H9 (cell line): ENCODE data around the gene MAPK8. TPM values are rescaled to one million over a fixed set of nuclear protein-coding genes. Genes with fewer than 3 reads are reported as not detected.

Experiments used
- DNase-seq: peaks from one replicate; pipeline ENCODE4 v3.0.0-alpha.2; 2017
- H2AFZ ChIP-seq: one replicate; pipeline ENCODE4 v1.6.1; 2013; ENCODE audit warnings: mild to moderate bottlenecking, low read length, control low read depth, moderate library complexity
- H2AK5ac ChIP-seq: 2 replicates; pipeline ENCODE4 v1.6.1; 2013; ENCODE audit warnings: low read length, control low read depth, mixed read lengths; ENCODE audit not compliant: insufficient read length
- H2BK120ac ChIP-seq: one replicate; pipeline ENCODE4 v1.6.1; 2013; ENCODE audit warnings: low read depth, mild to moderate bottlenecking, low read length, control low read depth, inconsistent platforms; ENCODE audit not compliant: poor library complexity, severe bottlenecking
- H2BK12ac ChIP-seq: 2 replicates; pipeline ENCODE4 v1.6.1; 2013; ENCODE audit warnings: low read length, control low read depth, mixed read lengths, low read depth; ENCODE audit not compliant: insufficient read length
- H2BK15ac ChIP-seq: 2 replicates; pipeline ENCODE4 v1.6.1; 2013; ENCODE audit warnings: low read depth, low read length, control low read depth
- H2BK20ac ChIP-seq: one replicate; pipeline ENCODE4 v1.6.1; 2013; ENCODE audit warnings: low read depth, mild to moderate bottlenecking, low read length, control low read depth, inconsistent platforms; ENCODE audit not compliant: poor library complexity, severe bottlenecking
- H2BK5ac ChIP-seq: 2 replicates; pipeline ENCODE4 v1.6.1; 2013; ENCODE audit warnings: low read length, control low read depth, mixed read lengths; ENCODE audit not compliant: insufficient read length
- H3K14ac ChIP-seq: 2 replicates; pipeline ENCODE4 v1.6.1; 2013; ENCODE audit warnings: low read length, control low read depth; ENCODE audit not compliant: insufficient read depth
- H3K18ac ChIP-seq: 2 replicates; pipeline ENCODE4 v1.6.1; 2013; ENCODE audit warnings: low read depth, mild to moderate bottlenecking, mixed read lengths, low read length, control low read depth; ENCODE audit not compliant: insufficient read length
- H3K23ac ChIP-seq: 2 replicates; pipeline ENCODE4 v1.6.1; 2013; ENCODE audit warnings: low read length, control low read depth, mixed read lengths, low read depth; ENCODE audit not compliant: insufficient read length
- H3K23me2 ChIP-seq: 2 replicates; pipeline ENCODE4 v1.6.1; 2013; ENCODE audit warnings: low read depth, mild to moderate bottlenecking, mixed read lengths, low read length, control low read depth; ENCODE audit not compliant: insufficient read length, poor library complexity, severe bottlenecking
- H3K27ac ChIP-seq: 2 replicates; pipeline ENCODE4 v1.5.1; 2013; ENCODE audit warnings: low read length, control low read depth, mixed read lengths, low read depth; ENCODE audit not compliant: insufficient read length
- H3K27me3 ChIP-seq: 2 replicates; pipeline ENCODE4 v1.6.1; 2013; ENCODE audit warnings: low read length, control low read depth, inconsistent platforms; ENCODE audit not compliant: insufficient read depth
- H3K4ac ChIP-seq: 2 replicates; pipeline ENCODE4 v1.6.1; 2013; ENCODE audit warnings: low read depth, mild to moderate bottlenecking, control low read depth, inconsistent platforms, low read length, moderate library complexity
- H3K4me1 ChIP-seq: 2 replicates; pipeline ENCODE4 v1.6.1; 2013; ENCODE audit warnings: low read length, control low read depth, inconsistent platforms; ENCODE audit not compliant: insufficient read depth
- H3K4me2 ChIP-seq: 2 replicates; pipeline ENCODE4 v1.6.1; 2013; ENCODE audit warnings: low read length, control low read depth, mixed read lengths; ENCODE audit not compliant: insufficient read length, insufficient read depth
- H3K56ac ChIP-seq: 2 replicates; pipeline ENCODE4 v1.6.1; 2013; ENCODE audit warnings: low read depth, mild to moderate bottlenecking, mixed read lengths, low read length, control low read depth; ENCODE audit not compliant: insufficient read length
- H3K79me1 ChIP-seq: 2 replicates; pipeline ENCODE4 v1.6.1; 2013; ENCODE audit warnings: low read depth, mild to moderate bottlenecking, moderate library complexity, low read length, control low read depth, inconsistent platforms; ENCODE audit not compliant: insufficient read depth, poor library complexity, severe bottlenecking
- H3K79me2 ChIP-seq: 2 replicates; pipeline ENCODE4 v1.6.1; 2013; ENCODE audit warnings: low read length, control low read depth, inconsistent platforms; ENCODE audit not compliant: insufficient read depth
- H3K9ac ChIP-seq: 2 replicates; pipeline ENCODE4 v1.6.1; 2013; ENCODE audit warnings: low read length, control low read depth, mixed read lengths; ENCODE audit not compliant: insufficient read length; ENCODE audit errors: extremely low read depth
- H3K9me3 ChIP-seq: one replicate; pipeline ENCODE4 v1.6.1; 2013; ENCODE audit warnings: low read depth, low read length, inconsistent platforms; ENCODE audit not compliant: control insufficient read depth
- H3T11ph ChIP-seq: one replicate; pipeline ENCODE4 v1.6.1; 2013; ENCODE audit warnings: mild to moderate bottlenecking, low read length, control low read depth, inconsistent platforms
- H4K20me1 ChIP-seq: one replicate; pipeline ENCODE4 v1.6.1; 2013; ENCODE audit not compliant: control insufficient read depth, insufficient read length, insufficient read depth
- H4K5ac ChIP-seq: 2 replicates; pipeline ENCODE4 v1.6.1; 2013; ENCODE audit warnings: low read depth, mild to moderate bottlenecking, mixed read lengths, low read length, control low read depth; ENCODE audit not compliant: insufficient read length
- H4K8ac ChIP-seq: replicated peaks from 2 replicates; pipeline ENCODE4 v1.6.1; 2013; ENCODE audit warnings: low read length, control low read depth, mixed read lengths, low read depth; ENCODE audit not compliant: insufficient read length
- H4K91ac ChIP-seq: 2 replicates; pipeline ENCODE4 v1.6.1; 2013; ENCODE audit warnings: low read depth, mild to moderate bottlenecking, moderate library complexity, mixed read lengths, low read length, control low read depth; ENCODE audit not compliant: insufficient read length
- H3K27ac Mint-ChIP-seq, 3 experiments: 2 replicates in 2 of 3; 3 replicates in 1 of 3; pipeline ENCODE4 v1.8.0; 2020 to 2021; ENCODE audit warnings: mixed read lengths in 3 of 3, mild to moderate bottlenecking in 1 of 3, moderate library complexity in 1 of 3
- H3K27me3 Mint-ChIP-seq: 2 replicates; pipeline ENCODE4 v1.8.0; 2021; ENCODE audit warnings: low read depth, mild to moderate bottlenecking, moderate library complexity, mixed read lengths
- H3K36me3 Mint-ChIP-seq, 3 experiments: 2 replicates in 2 of 3; 3 replicates in 1 of 3; pipeline ENCODE4 v1.8.0; 2020 to 2021; ENCODE audit warnings: low read depth in 3 of 3, mixed read lengths in 3 of 3; ENCODE audit not compliant: insufficient read depth in 1 of 3
- H3K4me1 Mint-ChIP-seq, 2 experiments: 2 replicates each; pipeline ENCODE4 v1.8.0; 2020; ENCODE audit warnings: mixed read lengths in 2 of 2
- H3K4me3 Mint-ChIP-seq, 2 experiments: 2 replicates in 1 of 2; 3 replicates in 1 of 2; pipeline ENCODE4 v1.8.0; 2020 to 2021; ENCODE audit warnings: mild to moderate bottlenecking in 2 of 2, mixed read lengths in 2 of 2, moderate library complexity in 1 of 2
- H3K9me3 Mint-ChIP-seq, 2 experiments: 2 replicates in 1 of 2; 3 replicates in 1 of 2; pipeline ENCODE4 v1.8.0; 2020; ENCODE audit warnings: mild to moderate bottlenecking in 2 of 2, mixed read lengths in 2 of 2, moderate library complexity in 1 of 2
- CTCF ChIP-seq: fragments of 200-600 bp; sonication (generic); conservative IDR thresholded peaks from 3 replicates; pipeline ENCODE4 v1.8.0; 2021; ENCODE audit warnings: antibody characterized with exemption, mild to moderate bottlenecking
- total RNA-seq: library from RNA; stranded (reverse); gene quantifications from 2 replicates; pipeline ENCODE4 v1.2.1, GENCODE V29; 2021

Gene MAPK8
- total RNA-seq, 1 experiment from 2014 or later = 52.0 TPM

DNA sequence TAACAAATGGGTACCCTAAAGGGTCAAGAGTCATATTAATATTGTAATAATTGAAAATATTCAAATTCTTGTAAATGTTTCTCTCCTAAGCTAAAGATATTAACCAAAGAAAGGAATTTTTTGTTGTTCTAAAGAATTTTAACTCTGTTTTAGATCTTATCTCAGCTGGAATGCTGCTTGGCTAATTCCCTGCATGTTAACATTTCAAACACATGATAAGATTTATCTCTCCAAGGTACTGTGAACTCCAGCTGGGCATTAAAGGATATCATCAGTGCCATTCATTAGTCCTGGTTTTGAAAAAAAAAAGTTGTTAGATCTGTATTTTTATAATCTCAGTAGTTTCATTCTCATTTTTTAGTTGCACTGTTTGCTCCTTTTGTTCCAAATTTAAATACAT lies 76.9 kb downstream of the MAPK8 start:
- H3K4me3 Mint-ChIP-seq = no peak overlapping the region
- no peak overlapping the region for H4K8ac ChIP-seq
- no peaks in the 10 kb centered on the region for H3K79me1 ChIP-seq
- H3K27ac Mint-ChIP-seq = 0 out of 7 replicates have a peak overlapping the region, but pooled peaks of 1 of the 3 experiments have one; percentile 75
- H3K4me1 Mint-ChIP-seq = peaks cover 18 to 20% of the 10 kb centered on the region in 2 experiments
- no peak overlapping the region for H2AK5ac ChIP-seq
- H3T11ph ChIP-seq = no peak overlapping the region
- no peak overlapping the region for H3K9ac ChIP-seq
- H3K79me2 ChIP-seq = peaks cover 2% of the 10 kb centered on the region; the same call in 1 of the 2 replicates
- no peak overlapping the region for H3K27ac ChIP-seq
- no peak overlapping the region for H2AFZ ChIP-seq
- H3K18ac ChIP-seq = no peak overlapping the region
- no peak overlapping the region for H4K91ac ChIP-seq
- H2BK15ac ChIP-seq = no peak overlapping the region
- no peak overlapping the region for H3K14ac ChIP-seq
- no peak overlapping the region for H2BK5ac ChIP-seq
- H3K9me3 ChIP-seq = no peaks in the 10 kb centered on the region
- H4K5ac ChIP-seq = no peak overlapping the region
- DNase-seq = no peak
- H3K4me1 ChIP-seq = no peaks in the 10 kb centered on the region
- peaks cover 5 to 9% (median 9%) of the 10 kb centered on the region in 3 experiments; a peak in 5 of 7 replicates for H3K36me3 Mint-ChIP-seq
- H3K23ac ChIP-seq = no peak overlapping the region
- TF ChIP-seq CTCF = no peak
- H3K23me2 ChIP-seq = no peaks in the 10 kb centered on the region
- H3K4me2 ChIP-seq = no peak overlapping the region
- H2BK120ac ChIP-seq = no peak overlapping the region
- no peak overlapping the region for H2BK12ac ChIP-seq
- no peaks in the 10 kb centered on the region for H3K27me3 Mint-ChIP-seq
- H4K20me1 ChIP-seq = no peaks in the 10 kb centered on the region
- no peaks in the 10 kb centered on the region for H3K27me3 ChIP-seq
- peaks cover 2 to 9% of the 10 kb centered on the region in 2 experiments; a peak in 4 of 5 replicates for H3K9me3 Mint-ChIP-seq
- H3K56ac ChIP-seq = no peak overlapping the region
- H2BK20ac ChIP-seq = no peak overlapping the region
- H3K4ac ChIP-seq = no peak overlapping the region
